Activated CD8-positive, alpha-beta T cell treated with anti-CD3 and anti-CD28 coated beads for 36 hours (primary cell): ENCODE results near the gene SUPT4H1. TPM values are rescaled to one million over a fixed set of nuclear protein-coding genes. Genes with fewer than 3 reads are reported as not detected.

Experiments used
- ATAC-seq: fragments of 200-7000 bp; cut with Tn5 transposase; one replicate; pipeline ENCODE4 v1.10.0; 2021; ENCODE audit warnings: mild to moderate bottlenecking, moderate library complexity
- CTCF ChIA-PET: fragments of 350-600 bp; sonication (Branson Sonifier 250); formaldehyde crosslinking; loops from one replicate; lab custom pipeline; 2021; ENCODE audit warnings: antibody characterized with exemption; lab: Charles Lee
- POLR2A ChIA-PET: fragments of 350-600 bp; sonication (Branson Sonifier 250); formaldehyde crosslinking; loops from one replicate; lab custom pipeline; 2021; ENCODE audit warnings: antibody characterized with exemption; lab: Charles Lee
- DNase-seq: peaks from one replicate; pipeline ENCODE4 v3.0.0-alpha.2; 2020
- H3K27ac Mint-ChIP-seq: one replicate; pipeline ENCODE4 v1.8.0; 2021; ENCODE audit warnings: mild to moderate bottlenecking, mixed read lengths
- H3K27me3 Mint-ChIP-seq: one replicate; pipeline ENCODE4 v1.8.0; 2021; ENCODE audit warnings: mixed read lengths
- H3K36me3 Mint-ChIP-seq: one replicate; pipeline ENCODE4 v1.8.0; 2021; ENCODE audit warnings: low read depth, mixed read lengths
- H3K4me1 Mint-ChIP-seq: one replicate; pipeline ENCODE4 v1.8.0; 2021; ENCODE audit warnings: low read depth, mixed read lengths
- H3K4me3 Mint-ChIP-seq: one replicate; pipeline ENCODE4 v1.8.0; 2021; ENCODE audit warnings: mild to moderate bottlenecking, moderate library complexity, mixed read lengths
- H3K9me3 Mint-ChIP-seq: one replicate; pipeline ENCODE4 v1.8.0; 2021; ENCODE audit warnings: mixed read lengths
- CTCF ChIP-seq: fragments of 200-600 bp; IDR thresholded peaks from one replicate; pipeline ENCODE4 v1.8.0; 2022; ENCODE audit warnings: antibody characterized with exemption, mild to moderate bottlenecking
- intact Hi-C: fragments of 100-400 bp; cut with micrococcal nuclease; formaldehyde crosslinking; loops from one replicate; pipeline ENCODE4 v1.10.0; 2022
- total RNA-seq, 2 experiments: library from RNA; stranded (reverse); gene quantifications; one replicate each; pipeline ENCODE4 v1.2.3, GENCODE V29; 2021

Gene SUPT4H1
- total RNA-seq, 2 experiments from 2014 or later: 104 to 110 TPM

DNA sequence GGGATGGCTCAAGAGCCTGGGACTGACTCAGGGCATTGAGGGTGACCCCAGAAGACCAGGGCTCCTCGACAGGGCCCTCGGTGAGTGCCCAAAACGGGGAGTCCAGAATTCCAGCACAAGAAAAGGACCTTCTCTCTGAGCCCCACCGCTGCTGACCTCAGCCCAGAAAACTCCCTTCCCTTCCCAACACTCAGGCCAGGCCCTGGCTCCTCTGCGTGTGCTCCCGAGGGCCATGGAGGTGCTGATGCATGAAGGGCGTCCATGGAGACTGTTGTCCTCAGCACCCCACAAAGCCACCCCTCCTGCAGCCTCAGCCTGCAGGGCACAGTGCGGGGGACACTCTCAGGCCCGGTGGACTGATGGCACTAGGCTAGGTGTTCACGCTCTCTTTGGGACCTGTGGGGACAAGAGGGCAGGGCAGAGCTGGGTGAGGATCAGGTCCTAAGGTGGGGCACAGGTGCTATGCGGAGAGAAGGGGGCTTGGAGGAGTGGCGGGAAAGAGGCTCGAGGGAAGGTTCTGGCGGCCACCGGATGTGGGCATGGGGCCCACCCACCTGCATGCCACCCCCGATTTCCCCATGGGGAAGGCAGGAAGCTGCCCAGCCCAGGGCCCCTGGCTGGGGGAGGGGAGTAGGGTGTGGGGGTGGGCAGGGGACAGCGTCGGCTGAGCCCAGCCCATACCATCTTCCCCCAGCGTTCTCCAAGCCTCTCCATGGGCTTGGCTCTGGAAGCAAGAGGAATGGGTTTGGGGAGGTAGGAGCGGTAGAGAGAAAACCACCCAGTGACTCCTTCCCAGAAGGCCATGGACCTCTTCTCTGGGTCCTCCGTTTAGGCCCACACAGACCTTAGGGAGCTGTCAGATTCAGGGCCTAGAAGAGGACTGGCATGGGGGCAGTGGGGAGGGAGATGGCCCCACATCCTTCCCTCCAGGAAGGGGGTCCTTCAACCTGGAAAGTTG lies 18.9 kb downstream of the SUPT4H1 start:
- no peak for TF ChIP-seq CTCF
- Mint-ChIP-seq H3K9me3 (no peaks in the 10 kb centered on the region), H3K27me3 (peaks cover 7% of the 10 kb centered on the region), H3K27ac (peak overlapping the region; percentile 96), H3K4me3 (peak overlapping the region; percentile 81), H3K4me1 (peaks cover 12% of the 10 kb centered on the region), H3K36me3 (peaks cover 67% of the 10 kb centered on the region)
- ATAC-seq (no peak), DNase-seq (peak; percentile 88)
- intact Hi-C loops: loop anchor here (10.0 kb wide), 2 partner anchors 302 to 772 kb away; partner anchors contain the start of gene TRIM37
- ChIA-PET CTCF (interaction anchor here (1.0 to 4.7 kb wide), 4 partner anchors 11 to 85 kb away, joined by 4 to 68 read pairs (median 6); partner anchors contain the start of gene SUPT4H1), POLR2A (interaction anchor here (0.7 to 26.8 kb wide), 17 partner anchors 6 to 1507 kb away, joined by 3 to 1558 read pairs (median 4); partner anchors contain the start of genes MKS1, RNF43, SRSF1 and SUPT4H1)

DNA sequence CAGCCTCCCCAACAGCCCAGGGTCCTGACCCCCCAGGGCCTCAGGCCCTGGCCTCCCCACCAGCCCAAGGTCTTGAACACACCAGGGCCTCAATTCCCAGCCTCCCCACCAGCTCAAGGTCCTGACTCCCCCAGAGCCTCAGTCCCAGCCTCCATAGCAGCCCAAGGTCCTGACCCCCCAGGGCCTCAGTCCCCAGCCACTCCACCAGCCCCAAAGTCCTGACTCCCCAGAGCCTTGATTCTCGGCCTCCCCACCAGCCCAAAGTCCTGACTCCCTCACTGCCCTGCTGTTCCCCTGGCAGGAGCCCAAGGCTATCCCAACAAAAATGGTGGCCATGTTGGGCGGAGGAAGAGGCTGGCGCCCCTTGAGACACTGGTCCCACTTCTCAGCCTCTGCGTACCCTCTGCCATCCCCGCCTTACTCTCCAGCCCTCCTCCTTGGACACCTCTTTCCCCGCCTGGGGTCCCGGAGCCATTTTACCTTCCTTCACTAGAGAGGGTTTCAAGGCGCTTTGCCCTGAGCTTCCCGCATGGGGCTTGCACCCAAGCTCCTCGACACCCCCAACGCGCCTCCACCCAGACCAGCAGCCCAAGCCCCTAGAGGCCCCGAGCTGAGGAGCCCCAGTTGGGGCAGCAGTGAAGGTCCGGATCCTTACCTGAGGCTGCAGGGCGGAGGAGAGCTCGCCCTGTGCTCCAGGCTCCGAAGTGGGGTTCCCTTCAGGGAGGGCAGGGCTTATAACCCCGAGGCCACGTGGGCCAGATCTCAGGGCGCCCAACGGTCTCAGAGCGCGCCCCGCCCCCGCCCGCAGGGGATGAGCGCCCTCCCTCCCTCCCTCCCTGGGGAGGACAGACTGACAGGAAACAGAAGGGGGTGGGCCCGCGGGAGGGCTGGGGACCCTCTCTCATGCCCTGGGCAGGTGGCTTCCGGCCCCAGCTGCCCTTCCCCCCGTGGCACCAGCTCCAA lies 19.9 kb downstream of the SUPT4H1 start:
- H3K36me3 Mint-ChIP-seq: peaks cover 63% of the 10 kb centered on the region
- POLR2A ChIA-PET: interaction anchor here (0.6 to 26.8 kb wide), 18 partner anchors 7 to 325 kb away, joined by 3 to 1558 read pairs (median 4); partner anchors contain the start of genes MKS1, RNF43, SRSF1 and SUPT4H1
- intact Hi-C loops: loop anchor here (10.0 kb wide), 2 partner anchors 303 to 773 kb away; partner anchors contain the start of gene TRIM37
- peaks cover 20% of the 10 kb centered on the region for H3K4me1 Mint-ChIP-seq
- no peaks in the 10 kb centered on the region for H3K9me3 Mint-ChIP-seq
- ATAC-seq (peak; percentile 7), DNase-seq (peak; percentile 96)
- peak overlapping the region; percentile 96 for H3K27ac Mint-ChIP-seq
- CTCF ChIA-PET: interaction anchor here (1.0 to 4.7 kb wide), 4 partner anchors 11 to 86 kb away, joined by 4 to 68 read pairs (median 6); partner anchors contain the start of gene SUPT4H1
- peaks cover 7% of the 10 kb centered on the region for H3K27me3 Mint-ChIP-seq
- TF ChIP-seq CTCF: no peak
- H3K4me3 Mint-ChIP-seq: peak overlapping the region; percentile 81

- ATAC-seq: no peak
- Mint-ChIP-seq H3K9me3 (no peaks in the 10 kb centered on the region), H3K4me1 (peaks cover 29% of the 10 kb centered on the region), H3K27ac (peak overlapping the region; percentile 96), H3K27me3 (peaks cover 7% of the 10 kb centered on the region), H3K4me3 (peak overlapping the region; percentile 81), H3K36me3 (peaks cover 63% of the 10 kb centered on the region)
- intact Hi-C loops: loop anchor here (10.0 kb wide), 2 partner anchors 304 to 774 kb away; partner anchors contain the start of gene TRIM37
- no peak for TF ChIP-seq CTCF
- CTCF ChIA-PET: interaction anchor here (4.7 kb wide), 1 partner anchor 12 kb away, joined by 68 read pairs; no protein-coding TSS in a partner anchor
- POLR2A ChIA-PET: interaction anchor here (0.6 to 26.8 kb wide), 12 partner anchors 6 to 300 kb away, joined by 3 to 1558 read pairs (median 5); partner anchors contain the start of genes MKS1, RNF43, SUPT4H1 and TSPOAP1
- DNase-seq: peak; percentile 87
Observed at GRCh38 chr17:58330997-58331814, 20.8 kb downstream of the SUPT4H1 start.

GRCh38 chr17:58330538-58330996 lies 21.4 kb downstream of the SUPT4H1 start:
- H3K36me3 Mint-ChIP-seq: peaks cover 60% of the 10 kb centered on the region
- peaks cover 7% of the 10 kb centered on the region for H3K27me3 Mint-ChIP-seq
- no peak for TF ChIP-seq CTCF
- peaks cover 34% of the 10 kb centered on the region for H3K4me1 Mint-ChIP-seq
- CTCF ChIA-PET: interaction anchor here (4.7 kb wide), 1 partner anchor 13 kb away, joined by 68 read pairs; no protein-coding TSS in a partner anchor
- ATAC-seq (no peak), DNase-seq (peak; percentile 62)
- intact Hi-C loops: loop anchor here (10.0 kb wide), 2 partner anchors 304 to 774 kb away; partner anchors contain the start of gene TRIM37
- no peaks in the 10 kb centered on the region for H3K9me3 Mint-ChIP-seq
- peak overlapping the region; percentile 81 for H3K4me3 Mint-ChIP-seq
- peak overlapping the region; percentile 96 for H3K27ac Mint-ChIP-seq
- POLR2A ChIA-PET: interaction anchor here (0.6 to 26.8 kb wide), 9 partner anchors 5 to 301 kb away, joined by 4 to 1558 read pairs (median 6); partner anchors contain the start of genes MKS1, RNF43, SUPT4H1 and TSPOAP1
